Measurements from ENCODE around the gene HOXD10.

Gene HOXD10

DNA sequence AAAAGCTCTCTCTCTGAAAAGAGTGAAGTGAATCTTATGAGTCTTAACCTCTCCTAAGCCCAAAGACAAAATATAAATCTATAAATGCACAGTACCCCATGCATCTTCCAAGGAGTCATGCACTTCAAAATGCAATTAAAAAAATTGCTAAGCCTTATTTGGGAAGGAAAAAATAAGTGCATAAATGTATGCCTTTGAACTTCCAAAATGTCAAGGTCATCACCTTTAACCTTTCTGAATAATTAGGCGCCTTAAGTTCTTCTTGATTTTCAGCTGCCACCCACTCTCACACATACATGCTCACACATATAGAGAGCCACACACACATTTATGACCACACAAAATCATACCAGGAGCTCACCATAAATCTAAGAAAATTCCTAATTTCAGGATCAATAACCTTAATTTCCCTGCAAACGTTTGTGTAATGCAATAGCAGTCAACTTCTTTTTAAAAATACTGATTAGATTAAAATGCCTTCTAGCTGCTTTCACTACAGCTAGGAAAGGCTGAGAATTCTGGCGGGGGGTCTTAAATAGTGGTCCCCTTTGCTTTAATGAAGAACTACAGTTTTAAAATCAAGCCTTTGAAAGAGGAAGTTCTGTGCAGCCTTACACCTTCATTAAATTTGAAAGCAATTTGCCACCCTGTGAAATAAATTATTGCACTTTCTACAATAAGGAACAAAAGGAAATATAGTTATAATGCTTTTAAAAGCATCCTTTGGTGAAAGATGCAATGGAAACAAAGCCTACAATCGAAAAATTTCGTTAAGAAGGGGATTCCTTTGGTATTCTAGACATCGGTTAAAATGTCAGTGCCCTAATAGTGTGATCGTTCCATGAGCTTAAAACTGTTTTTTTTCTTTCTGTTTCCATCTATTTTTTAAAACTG, 5.9 kb upstream of the HOXD10 start:
- Histone ChIP-seq H3K4me3 (ENCODE audit: low read length) (no peak overlapping the region), H3K36me3 (ENCODE audit: control insufficient read depth, insufficient read depth, low read length) (no peaks in the 10 kb centered on the region), H3K27me3 (ENCODE audit: control insufficient read depth, insufficient read depth, low read length) (peaks cover 94% of the 10 kb centered on the region), H3K9me3 (ENCODE audit: control insufficient read depth, insufficient read depth, low read length) (no peaks in the 10 kb centered on the region), H3K4me1 (ENCODE audit: control insufficient read depth, insufficient read depth, low read length) (peaks cover 4% of the 10 kb centered on the region), H3K27ac (ENCODE audit: low read length) (no peak overlapping the region)
- no peak for DNase-seq (ENCODE audit: low read depth, low spot score)
- no CpG with 5 or more reads among the region's 7 CpGs for WGBS (ENCODE audit: insufficient coverage, insufficient read length)

DNA sequence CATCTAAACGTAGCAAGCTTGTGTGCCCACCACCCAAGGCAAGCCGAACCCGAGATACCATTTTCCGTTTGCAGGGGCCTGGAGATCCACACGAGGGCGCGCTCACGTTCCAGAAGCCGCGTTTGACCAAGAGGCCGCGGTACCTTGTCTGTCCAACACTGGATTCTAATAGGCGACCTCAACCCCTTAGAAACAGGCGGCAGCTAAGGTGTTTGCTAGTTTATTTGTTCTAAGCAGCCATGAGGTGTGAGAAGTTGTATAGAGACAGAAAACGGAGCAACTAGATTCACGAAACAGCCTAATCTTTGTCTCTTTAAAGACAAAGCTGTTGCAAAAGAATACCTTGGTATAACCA, 5.3 kb upstream of the HOXD10 start:
- Histone ChIP-seq H3K27ac (ENCODE audit: low read length) (no peak overlapping the region), H3K4me3 (ENCODE audit: low read length) (no peak overlapping the region)

DNA sequence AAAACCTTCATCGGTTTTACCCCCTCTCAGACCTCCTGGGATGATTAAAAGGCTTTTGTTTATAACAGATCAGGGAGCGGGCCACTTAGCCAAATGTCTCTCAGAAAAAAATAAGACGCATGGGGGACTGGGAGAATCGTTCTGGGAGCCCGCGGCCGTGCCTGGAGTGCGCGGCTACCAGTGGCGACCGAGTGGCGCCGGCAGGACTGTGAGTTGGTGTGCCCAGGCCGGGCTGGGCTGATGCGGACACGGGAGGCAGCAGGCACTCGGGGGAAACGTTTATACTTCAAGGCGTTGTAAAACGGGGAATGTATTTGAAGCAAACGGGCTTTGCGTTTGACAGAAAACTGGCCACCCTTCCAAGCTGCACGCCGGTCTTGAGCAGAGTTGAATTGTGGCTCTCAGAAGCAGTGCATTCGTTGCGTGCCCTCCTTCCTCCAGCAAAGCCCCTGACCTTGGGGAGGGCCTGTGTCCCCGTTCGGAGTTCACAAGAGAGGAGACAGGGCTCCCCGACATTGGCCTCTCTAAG, 4.7 kb upstream of the HOXD10 start:
- peaks cover 4% of the 10 kb centered on the region for H3K4me1 ChIP-seq (ENCODE audit: control insufficient read depth, insufficient read depth, low read length)
- no peak for DNase-seq (ENCODE audit: low read depth, low spot score)
- peaks cover 93% of the 10 kb centered on the region for H3K27me3 ChIP-seq (ENCODE audit: control insufficient read depth, insufficient read depth, low read length)
- H3K36me3 ChIP-seq (ENCODE audit: control insufficient read depth, insufficient read depth, low read length), result no peaks in the 10 kb centered on the region
- no peak overlapping the region for H3K27ac ChIP-seq (ENCODE audit: low read length)
- no peaks in the 10 kb centered on the region for H3K9me3 ChIP-seq (ENCODE audit: control insufficient read depth, insufficient read depth, low read length)
- no CpG with 5 or more reads among the region's 29 CpGs for WGBS (ENCODE audit: insufficient coverage, insufficient read length)
- H3K4me3 ChIP-seq (ENCODE audit: low read length), result no peak overlapping the region

More for the DNA sequence above, 5.3 kb upstream of the HOXD10 start:
- H3K36me3 ChIP-seq (ENCODE audit: control insufficient read depth, insufficient read depth, low read length), result no peaks in the 10 kb centered on the region
- no peaks in the 10 kb centered on the region for H3K9me3 ChIP-seq (ENCODE audit: control insufficient read depth, insufficient read depth, low read length)
- no CpG with 5 or more reads among the region's 16 CpGs for WGBS (ENCODE audit: insufficient coverage, insufficient read length)
- peaks cover 4% of the 10 kb centered on the region for H3K4me1 ChIP-seq (ENCODE audit: control insufficient read depth, insufficient read depth, low read length)
- DNase-seq (ENCODE audit: low read depth, low spot score), result no peak
- H3K27me3 ChIP-seq (ENCODE audit: control insufficient read depth, insufficient read depth, low read length), result peaks cover 94% of the 10 kb centered on the region

DNA sequence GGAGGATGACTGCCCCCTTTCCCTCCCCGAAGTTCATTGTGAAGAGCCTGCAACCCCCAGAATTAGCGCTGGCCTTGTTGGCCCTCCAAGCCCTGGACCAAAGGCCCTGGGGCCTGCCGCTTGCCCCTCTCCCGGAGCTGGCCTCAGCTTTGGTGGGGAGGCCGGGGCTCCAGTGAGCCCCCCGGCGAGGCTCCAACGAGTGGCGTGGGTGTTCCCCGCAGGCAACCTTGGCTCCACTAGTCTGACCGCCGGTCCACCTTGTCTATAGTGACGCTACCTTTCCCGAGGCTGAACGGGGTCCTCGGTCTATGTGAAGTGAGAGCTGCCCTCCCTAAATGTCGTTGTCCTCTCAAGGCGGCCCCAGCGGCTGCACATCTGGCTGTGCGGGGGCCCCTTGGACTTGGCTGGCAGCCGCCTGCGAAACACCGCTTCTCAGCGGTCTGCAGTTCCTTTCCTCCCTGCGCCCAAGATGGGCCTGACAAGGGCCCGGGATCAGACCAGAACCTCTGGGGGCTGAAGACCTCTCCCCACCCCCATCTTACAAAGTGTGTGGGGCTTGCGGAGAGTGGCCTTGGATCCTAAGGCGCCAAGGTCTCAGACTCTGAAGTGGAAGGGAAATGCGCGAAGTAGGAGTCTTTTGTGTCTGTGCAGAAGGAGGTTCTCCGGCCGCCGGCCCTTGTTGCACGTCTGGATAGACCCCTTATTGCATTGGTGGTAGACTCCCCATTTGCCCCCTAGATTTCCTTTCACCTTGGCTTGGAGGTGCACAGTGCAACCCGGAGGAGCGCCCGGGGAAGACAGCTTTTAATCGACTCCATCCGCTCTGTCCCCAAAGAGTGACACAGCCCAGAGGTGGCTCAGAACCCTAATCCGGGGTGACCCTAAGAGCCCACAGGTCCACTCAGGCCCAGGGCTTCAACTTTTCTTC, 3.9 kb upstream of the HOXD10 start:
- Histone ChIP-seq H3K27me3 (ENCODE audit: control insufficient read depth, insufficient read depth, low read length) (peaks cover 95% of the 10 kb centered on the region), H3K4me1 (ENCODE audit: control insufficient read depth, insufficient read depth, low read length) (no peaks in the 10 kb centered on the region), H3K9me3 (ENCODE audit: control insufficient read depth, insufficient read depth, low read length) (no peaks in the 10 kb centered on the region), H3K4me3 (ENCODE audit: low read length) (no peak overlapping the region), H3K36me3 (ENCODE audit: control insufficient read depth, insufficient read depth, low read length) (no peaks in the 10 kb centered on the region), H3K27ac (ENCODE audit: low read length) (no peak overlapping the region)
- DNase-seq (ENCODE audit: low read depth, low spot score), result no peak
- WGBS (ENCODE audit: insufficient coverage, insufficient read length), result no CpG with 5 or more reads among the region's 40 CpGs

DNA sequence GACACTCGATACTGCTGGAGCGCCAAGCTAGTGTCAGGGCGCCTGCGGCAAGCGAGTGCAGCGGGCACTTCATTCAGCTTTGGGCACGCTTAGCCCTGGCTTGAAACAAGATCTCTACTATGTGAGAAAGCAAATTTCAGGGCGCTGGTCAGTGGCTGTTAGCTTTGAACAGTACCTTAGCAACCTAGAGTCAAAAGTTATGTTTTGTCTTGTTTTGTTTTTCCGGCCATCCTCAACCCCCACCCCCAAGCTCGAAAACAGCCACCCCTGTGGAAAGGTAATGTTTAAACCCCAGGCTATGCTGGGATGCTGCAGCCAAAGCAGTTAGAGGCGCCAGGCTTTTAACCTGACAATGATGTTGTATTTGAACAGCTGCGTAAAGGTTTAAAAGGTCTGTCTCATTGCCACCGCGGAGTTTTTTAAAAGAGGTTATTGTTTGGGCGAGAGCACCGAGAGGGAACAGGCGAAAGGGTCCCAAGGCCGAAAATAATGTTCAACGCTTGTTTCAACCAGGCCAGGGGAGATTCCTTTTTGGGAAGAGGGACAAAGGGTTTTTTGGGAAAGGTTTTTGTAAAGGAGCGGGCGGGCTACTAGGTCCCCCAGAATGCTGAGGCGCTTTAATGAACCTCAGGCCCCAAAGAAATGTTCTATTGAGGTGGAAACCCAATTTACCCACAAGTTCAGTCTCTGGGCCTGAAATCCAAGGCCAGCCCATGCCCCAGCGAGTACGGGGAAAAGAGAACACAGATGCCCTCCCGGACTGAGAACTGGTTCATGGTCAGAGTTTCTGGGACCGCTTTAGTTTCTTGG, 2.3 kb upstream of the HOXD10 start:
- Histone ChIP-seq H3K4me3 (ENCODE audit: low read length) (no peak overlapping the region), H3K36me3 (ENCODE audit: control insufficient read depth, insufficient read depth, low read length) (no peaks in the 10 kb centered on the region), H3K9me3 (ENCODE audit: control insufficient read depth, insufficient read depth, low read length) (no peaks in the 10 kb centered on the region), H3K27ac (ENCODE audit: low read length) (no peak overlapping the region), H3K27me3 (ENCODE audit: control insufficient read depth, insufficient read depth, low read length) (peaks cover 95% of the 10 kb centered on the region), H3K4me1 (ENCODE audit: control insufficient read depth, insufficient read depth, low read length) (no peaks in the 10 kb centered on the region)
- no CpG with 5 or more reads among the region's 26 CpGs for whole genome bisulfite sequencing (ENCODE audit: insufficient coverage, insufficient read length)
- DNase-seq (ENCODE audit: low read depth, low spot score), result no peak

DNA sequence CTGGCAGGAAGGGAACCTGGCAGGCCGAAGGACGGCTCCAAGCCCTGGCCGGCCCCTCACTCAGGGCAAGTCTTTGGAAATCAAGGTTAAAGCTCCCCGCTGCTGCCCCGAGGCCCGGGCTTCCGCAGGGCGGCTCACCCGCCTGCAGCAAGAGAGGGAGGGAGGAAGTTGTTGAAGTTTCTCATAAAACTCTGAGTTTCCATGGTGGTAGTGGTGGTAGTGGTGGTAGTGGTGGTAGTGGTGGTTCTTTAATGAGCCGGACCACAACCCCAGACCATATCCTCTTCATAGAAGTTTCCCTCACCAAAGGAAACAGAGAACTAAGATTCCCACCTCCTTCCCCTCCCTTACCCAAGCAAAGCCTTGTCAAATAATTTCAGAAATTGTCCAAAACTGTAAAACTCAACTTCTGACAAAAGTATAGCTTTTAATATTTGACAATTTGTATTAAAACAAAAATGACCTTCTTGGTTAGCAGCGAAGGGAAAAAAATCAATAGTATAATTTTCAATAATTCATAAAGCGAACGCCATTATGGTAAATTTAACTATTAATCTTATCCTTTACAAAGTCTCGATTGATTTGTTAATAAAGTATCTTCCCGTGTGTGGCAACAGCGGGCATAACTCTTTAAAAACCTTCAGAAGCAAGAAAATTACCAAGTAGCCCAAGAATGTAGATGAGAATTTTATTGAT, 1.5 kb upstream of the HOXD10 start:
- no peak overlapping the region for H3K27ac ChIP-seq (ENCODE audit: low read length)
- no CpG with 5 or more reads among the region's 16 CpGs for WGBS (ENCODE audit: insufficient coverage, insufficient read length)
- DNase-seq (ENCODE audit: low read depth, low spot score), result no peak
- no peaks in the 10 kb centered on the region for H3K4me1 ChIP-seq (ENCODE audit: control insufficient read depth, insufficient read depth, low read length)
- H3K4me3 ChIP-seq (ENCODE audit: low read length), result no peak overlapping the region
- no peaks in the 10 kb centered on the region for H3K9me3 ChIP-seq (ENCODE audit: control insufficient read depth, insufficient read depth, low read length)
- no peaks in the 10 kb centered on the region for H3K36me3 ChIP-seq (ENCODE audit: control insufficient read depth, insufficient read depth, low read length)
- peaks cover 94% of the 10 kb centered on the region for H3K27me3 ChIP-seq (ENCODE audit: control insufficient read depth, insufficient read depth, low read length)

DNA sequence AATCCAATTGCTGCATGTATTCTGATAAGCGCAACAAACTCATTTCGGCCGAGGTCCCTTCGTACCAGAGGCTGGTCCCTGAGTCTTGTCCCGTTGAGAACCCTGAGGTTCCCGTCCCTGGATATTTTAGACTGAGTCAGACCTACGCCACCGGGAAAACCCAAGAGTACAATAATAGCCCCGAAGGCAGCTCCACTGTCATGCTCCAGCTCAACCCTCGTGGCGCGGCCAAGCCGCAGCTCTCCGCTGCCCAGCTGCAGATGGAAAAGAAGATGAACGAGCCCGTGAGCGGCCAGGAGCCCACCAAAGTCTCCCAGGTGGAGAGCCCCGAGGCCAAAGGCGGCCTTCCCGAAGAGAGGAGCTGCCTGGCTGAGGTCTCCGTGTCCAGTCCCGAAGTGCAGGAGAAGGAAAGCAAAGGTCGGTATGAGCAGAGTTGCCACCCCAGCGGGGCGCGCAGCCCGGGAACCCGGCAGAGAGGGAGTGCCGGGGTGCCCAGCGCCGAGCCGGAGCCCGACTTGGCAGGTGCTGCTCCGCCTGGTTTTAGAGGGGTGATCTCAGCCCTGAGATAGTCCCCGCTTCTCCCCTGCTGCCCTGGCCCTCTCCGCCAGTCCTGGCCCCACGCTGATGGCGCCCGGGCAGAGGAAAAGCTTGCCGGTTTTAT, 714 bp downstream of the HOXD10 start:
- WGBS (ENCODE audit: insufficient coverage, insufficient read length), result no CpG with 5 or more reads among the region's 40 CpGs
- peaks cover 96% of the 10 kb centered on the region for H3K27me3 ChIP-seq (ENCODE audit: control insufficient read depth, insufficient read depth, low read length)
- no peak overlapping the region for H3K27ac ChIP-seq (ENCODE audit: low read length)
- no peaks in the 10 kb centered on the region for H3K9me3 ChIP-seq (ENCODE audit: control insufficient read depth, insufficient read depth, low read length)
- no peak for DNase-seq (ENCODE audit: low read depth, low spot score)
- H3K36me3 ChIP-seq (ENCODE audit: control insufficient read depth, insufficient read depth, low read length), result no peaks in the 10 kb centered on the region
- 0 out of 2 replicates have a peak, but pooled peaks cover under 1% of the 10 kb centered on the region for H3K4me1 ChIP-seq (ENCODE audit: control insufficient read depth, insufficient read depth, low read length)
- H3K4me3 ChIP-seq (ENCODE audit: low read length), result no peak overlapping the region

DNA sequence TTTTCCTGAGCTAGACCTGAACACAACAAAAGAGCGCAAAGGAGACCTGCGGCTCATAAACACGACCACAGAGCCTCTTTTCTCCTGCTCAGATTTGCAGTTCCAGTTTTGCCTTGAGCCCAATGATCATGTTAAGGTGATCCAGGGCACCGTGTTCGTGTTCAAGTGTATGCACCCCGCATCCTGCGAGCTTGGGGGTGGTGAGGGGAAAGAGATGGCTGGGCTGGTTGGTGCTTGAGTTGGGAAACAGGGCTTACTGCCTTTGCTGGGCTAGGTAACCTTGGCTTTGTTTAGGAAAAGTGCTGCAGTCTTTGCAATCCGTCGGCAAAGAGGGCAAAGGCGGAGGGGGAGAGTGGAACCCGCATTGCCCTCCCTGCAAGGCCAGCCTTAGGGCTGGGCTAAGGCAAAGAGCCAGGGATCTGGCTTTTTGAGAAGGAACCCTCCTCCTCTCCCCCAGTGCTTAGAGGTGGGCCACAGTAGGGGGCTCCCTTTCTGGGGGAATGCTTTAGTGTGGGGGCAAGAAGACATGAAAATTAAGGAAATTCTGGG, 1.3 kb downstream of the HOXD10 start:
- Histone ChIP-seq H3K4me1 (ENCODE audit: control insufficient read depth, insufficient read depth, low read length) (peaks cover 4% of the 10 kb centered on the region; the same call in 1 of the 2 replicates), H3K36me3 (ENCODE audit: control insufficient read depth, insufficient read depth, low read length) (no peaks in the 10 kb centered on the region), H3K9me3 (ENCODE audit: control insufficient read depth, insufficient read depth, low read length) (no peaks in the 10 kb centered on the region), H3K27me3 (ENCODE audit: control insufficient read depth, insufficient read depth, low read length) (peaks cover 96% of the 10 kb centered on the region), H3K27ac (ENCODE audit: low read length) (no peak overlapping the region), H3K4me3 (ENCODE audit: low read length) (no peak overlapping the region)
- no CpG with 5 or more reads among the region's 11 CpGs for WGBS (ENCODE audit: insufficient coverage, insufficient read length)
- no peak for DNase-seq (ENCODE audit: low read depth, low spot score)

All from iPS DF 6.9 (cell line).